HG02588 (cell line): Measurements from ENCODE around the gene OSTF1.
A peak's percentile ranks its signal among the peaks of the same experiment; 100 is the strongest.

Experiments
- ATAC-seq: cut with Tn5 transposase; IDR thresholded peaks from one replicate; pipeline ENCODE4 v1.9.1; 2021; ENCODE audit warnings: mild to moderate bottlenecking, moderate library complexity; ENCODE audit not compliant: unreplicated experiment

Gene OSTF1

GRCh38 chr9:75087824-75088645 is at the start of gene OSTF1, which contains the start of gene NMRK1:
Gene OSTF1, plus strand, starts transcription at chr9:75088514. Its CDS starts 179 bp downstream, at chr9:75088693.
Gene NMRK1, minus strand, starts transcription at chr9:75088155. Its CDS starts 5,040 bp downstream, at chr9:75083115.
- ATAC-seq = peak; percentile 89

DNA sequence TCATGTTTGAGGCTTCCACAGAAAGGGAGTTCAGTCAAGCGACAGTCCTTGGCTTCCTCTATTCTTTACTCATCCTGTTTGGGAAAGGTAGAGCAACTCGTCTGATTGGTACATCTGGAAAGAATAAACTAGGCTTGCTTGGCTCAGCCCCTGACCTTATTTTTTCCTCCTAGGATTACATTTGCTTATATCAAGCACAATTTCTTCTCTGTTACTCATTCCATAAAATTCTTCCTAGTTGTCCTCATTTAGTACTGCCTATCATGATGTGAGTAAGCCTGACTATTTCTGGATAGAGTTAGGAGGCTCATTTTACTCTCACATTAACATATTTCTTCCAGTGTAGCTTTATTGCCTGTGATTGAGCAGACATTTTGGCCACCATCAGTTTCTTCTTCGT is 49.3 kb upstream of the OSTF1 start:
- ATAC-seq = no peak

GRCh38 chr9:75039801-75040200 is 48.5 kb upstream of the OSTF1 start:
- ATAC-seq = peak; percentile 54

GRCh38 chr9:75041041-75041440 is 47.3 kb upstream of the OSTF1 start:
- no peak for ATAC-seq

GRCh38 chr9:75046725-75047345 is 41.5 kb upstream of the OSTF1 start:
- ATAC-seq = no peak

- no peak for ATAC-seq
Observed at GRCh38 chr9:75047506-75047905, 40.8 kb upstream of the OSTF1 start.

DNA sequence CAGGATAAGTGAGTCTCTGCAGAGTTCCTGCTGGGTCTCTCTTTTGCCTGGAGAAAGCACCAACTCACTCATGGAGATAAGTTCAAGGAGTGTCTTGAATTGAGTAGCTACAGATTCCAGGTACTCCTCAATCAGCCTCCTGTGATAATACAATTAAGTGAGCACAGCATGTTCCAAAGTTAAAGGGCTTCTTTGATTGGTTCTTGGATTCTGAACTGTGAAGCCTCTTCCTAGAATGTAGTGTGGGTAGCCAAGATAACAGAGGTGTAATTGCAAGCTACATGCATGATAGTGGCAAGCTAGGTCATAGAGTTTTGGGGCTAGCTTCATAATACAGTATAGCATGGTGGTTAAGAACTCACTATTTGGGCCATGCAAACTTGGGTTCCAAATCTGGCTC is 37.0 kb upstream of the OSTF1 start:
- no peak for ATAC-seq

GRCh38 chr9:75053869-75054268 is 34.4 kb upstream of the OSTF1 start:
- ATAC-seq = peak; percentile 98

GRCh38 chr9:75054368-75055001 is 33.8 kb upstream of the OSTF1 start:
- ATAC-seq = no peak

- ATAC-seq = no peak
Observed at GRCh38 chr9:75061169-75061568, 27.1 kb upstream of the OSTF1 start.

DNA sequence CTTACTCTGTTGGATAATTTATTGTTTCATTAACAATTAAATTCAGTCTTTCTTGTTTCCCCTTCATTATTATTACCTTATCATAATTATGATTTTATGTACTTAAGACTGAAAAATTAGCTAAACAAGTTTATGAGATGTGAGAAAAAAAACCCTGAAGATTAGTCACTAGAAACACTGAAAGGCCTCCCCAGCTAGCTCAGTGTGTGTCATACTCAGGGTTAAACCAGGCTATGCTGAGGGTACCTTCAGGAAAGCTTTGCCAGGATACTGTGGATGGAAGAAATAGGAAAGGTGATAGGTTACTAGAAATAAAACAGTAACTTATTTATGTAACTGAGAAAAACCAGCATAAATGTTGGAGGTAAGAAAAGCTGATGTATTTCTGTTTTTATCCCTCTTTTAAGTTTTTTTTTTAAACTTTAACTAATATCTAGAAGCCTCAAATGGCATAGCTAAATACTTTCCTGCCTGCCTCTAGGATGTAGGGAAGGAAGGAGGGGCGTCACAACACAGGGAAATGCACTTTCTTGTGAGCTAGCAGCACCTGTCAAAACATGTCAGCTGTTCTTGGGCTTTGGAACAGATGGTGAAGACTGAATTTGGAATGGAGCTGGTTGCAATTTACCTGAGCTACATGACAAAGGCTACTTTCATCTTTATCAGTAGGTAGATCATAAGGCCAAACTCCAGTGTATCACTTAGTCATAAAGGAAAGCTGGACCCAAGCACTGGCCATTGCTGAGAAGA is 24.6 kb upstream of the OSTF1 start:
- no peak for ATAC-seq

DNA sequence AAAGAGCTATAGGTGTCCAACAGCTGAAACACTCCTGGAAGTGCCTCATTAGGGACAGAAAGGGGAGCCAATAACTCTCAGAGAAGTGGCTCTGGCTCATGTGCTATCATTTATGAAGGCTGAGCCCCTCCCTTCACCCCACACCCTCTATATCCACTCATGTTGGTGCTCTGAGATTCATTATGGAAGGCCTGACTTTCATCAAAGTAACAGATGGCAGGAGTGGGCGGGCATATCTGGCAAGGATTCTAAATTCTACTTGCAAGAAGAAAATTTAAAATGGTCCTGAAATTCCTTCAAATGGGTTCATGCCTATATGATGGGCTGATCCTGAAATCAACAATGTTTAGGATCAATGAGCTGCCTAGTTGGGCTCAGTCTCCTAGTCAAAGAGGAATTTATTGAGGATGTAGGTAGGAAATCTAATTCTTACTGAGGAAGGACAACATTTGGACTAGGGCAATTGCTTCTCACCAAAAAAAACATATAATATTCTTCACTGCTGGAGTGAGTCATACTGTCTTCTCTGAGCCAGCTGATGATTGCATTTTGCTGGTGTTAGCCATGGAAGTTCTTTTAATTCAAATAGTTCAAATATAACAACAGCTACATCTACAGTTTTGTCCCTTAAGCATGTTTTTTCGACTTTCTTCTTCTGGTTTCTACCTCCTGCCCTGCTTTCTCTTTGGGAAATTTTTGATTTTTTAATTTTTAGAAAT is 23.8 kb upstream of the OSTF1 start:
- ATAC-seq = no peak

DNA sequence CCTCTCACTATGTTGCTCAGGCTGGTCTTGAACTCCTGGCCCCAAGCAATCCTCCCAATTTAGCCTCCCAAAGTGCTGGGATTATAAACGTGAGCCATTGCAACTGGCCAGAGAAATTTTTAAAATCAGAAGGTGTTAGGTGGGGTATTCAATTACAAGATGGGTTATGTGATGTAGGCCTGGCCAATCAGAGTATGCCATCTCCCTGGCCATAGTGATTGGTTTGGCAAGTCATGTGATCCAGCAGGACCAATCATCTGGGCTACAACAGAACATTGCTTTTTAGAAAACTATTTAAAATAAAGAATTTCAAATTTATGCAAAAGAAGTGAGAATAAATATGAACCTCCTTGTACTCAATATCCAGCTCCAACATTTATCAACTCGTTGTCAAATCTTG is 22.8 kb upstream of the OSTF1 start:
- ATAC-seq = no peak

GRCh38 chr9:75067894-75068293 is 20.4 kb upstream of the OSTF1 start:
- no peak for ATAC-seq

GRCh38 chr9:75069171-75069570 is 19.1 kb upstream of the OSTF1 start:
- ATAC-seq = no peak

GRCh38 chr9:75071530-75072122 is 16.7 kb upstream of the OSTF1 start:
- ATAC-seq = peak; percentile 59

- ATAC-seq = no peak
Observed at GRCh38 chr9:75072895-75073294, 15.4 kb upstream of the OSTF1 start.

GRCh38 chr9:75081632-75082031 is 6.7 kb upstream of the OSTF1 start:
- ATAC-seq = no peak

DNA sequence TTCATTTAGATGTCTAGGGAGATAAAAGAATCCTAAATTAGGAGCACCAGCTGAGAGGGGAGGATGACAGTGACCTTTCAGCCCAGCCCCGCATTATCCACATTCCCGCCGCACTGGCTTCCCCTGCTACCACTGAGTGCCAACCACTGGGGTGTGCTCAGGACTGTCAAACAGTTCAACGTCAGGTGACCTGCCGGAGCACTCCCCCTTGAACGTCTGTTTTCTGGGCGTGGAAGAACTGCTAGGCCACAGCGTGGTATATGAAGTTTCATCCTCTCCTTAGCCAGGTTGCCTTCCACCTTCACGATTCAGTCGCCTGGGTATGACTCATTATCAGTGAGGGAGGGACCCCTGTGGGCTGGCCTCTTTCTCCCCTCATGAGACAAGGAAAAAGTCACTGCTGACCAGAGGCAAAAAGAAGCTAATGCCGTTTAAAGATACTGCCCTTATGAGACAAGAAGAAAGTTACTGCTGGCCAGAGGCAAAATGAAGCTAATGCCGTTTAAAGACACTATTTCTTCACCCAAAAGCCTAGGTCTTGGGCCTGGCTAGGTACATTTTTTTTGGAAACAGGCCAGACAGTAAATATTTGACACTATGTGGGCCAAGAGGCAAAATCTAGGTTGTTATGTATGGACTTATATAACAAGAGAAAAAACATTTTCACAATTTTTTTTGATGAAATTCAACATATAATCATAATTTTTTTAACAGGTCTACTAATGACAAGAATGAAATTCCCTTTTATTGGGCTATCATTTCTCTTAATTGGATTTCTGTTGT is 4.9 kb upstream of the OSTF1 start:
- ATAC-seq = no peak
